Measurements from ENCODE around the gene LAYN.

DNA sequence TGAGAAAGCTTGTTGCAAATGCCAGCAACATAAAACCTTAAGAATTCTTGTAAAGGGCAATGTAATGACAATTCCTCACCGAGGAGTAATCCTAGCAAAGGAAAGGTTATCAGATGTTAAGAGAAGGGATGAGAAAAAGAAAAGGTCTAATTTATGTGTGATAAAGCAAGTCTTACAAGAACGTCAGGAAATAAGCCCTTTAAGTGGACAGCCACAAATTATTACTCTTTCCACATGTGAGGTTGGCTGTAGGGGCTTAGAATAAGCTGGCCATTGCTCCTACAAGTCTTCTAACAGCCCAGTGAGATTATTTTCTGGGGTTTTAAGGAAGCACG is 9.3 kb downstream of the LAYN start:
- TF ChIP-seq, protein P1, sequence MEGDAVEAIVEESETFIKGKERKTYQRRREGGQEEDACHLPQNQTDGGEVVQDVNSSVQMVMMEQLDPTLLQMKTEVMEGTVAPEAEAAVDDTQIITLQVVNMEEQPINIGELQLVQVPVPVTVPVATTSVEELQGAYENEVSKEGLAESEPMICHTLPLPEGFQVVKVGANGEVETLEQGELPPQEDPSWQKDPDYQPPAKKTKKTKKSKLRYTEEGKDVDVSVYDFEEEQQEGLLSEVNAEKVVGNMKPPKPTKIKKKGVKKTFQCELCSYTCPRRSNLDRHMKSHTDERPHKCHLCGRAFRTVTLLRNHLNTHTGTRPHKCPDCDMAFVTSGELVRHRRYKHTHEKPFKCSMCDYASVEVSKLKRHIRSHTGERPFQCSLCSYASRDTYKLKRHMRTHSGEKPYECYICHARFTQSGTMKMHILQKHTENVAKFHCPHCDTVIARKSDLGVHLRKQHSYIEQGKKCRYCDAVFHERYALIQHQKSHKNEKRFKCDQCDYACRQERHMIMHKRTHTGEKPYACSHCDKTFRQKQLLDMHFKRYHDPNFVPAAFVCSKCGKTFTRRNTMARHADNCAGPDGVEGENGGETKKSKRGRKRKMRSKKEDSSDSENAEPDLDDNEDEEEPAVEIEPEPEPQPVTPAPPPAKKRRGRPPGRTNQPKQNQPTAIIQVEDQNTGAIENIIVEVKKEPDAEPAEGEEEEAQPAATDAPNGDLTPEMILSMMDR (IDR thresholded peaks at IDR 0.05), result no peak
- TF ChIP-seq POLR2A (IDR thresholded peaks at IDR 0.05), result no peak
